ENCODE measurements around the gene RYR1. TPM values are rescaled to one million over a fixed set of nuclear protein-coding genes. Genes with fewer than 3 reads are reported as not detected.
A peak's percentile ranks its signal among the peaks of the same experiment; 100 is the strongest.

RYR1 gene
- total and polyA plus RNA-seq, 2 of the 8 experiments (the other 6 are each of a cell fraction or from before 2014, with no cell fraction given), result 5.8 to 11.8 TPM

- H3K18ac ChIP-seq (ENCODE audit: extremely low read depth, low read length), result no peak overlapping the region
- no peak overlapping the region for H2BK12ac ChIP-seq (ENCODE audit: low read depth, low read length)
- H3K23me2 ChIP-seq (ENCODE audit: low read depth, low read length), result peaks cover 3% of the 10 kb centered on the region; the same call in 1 of the 2 replicates
- H4K8ac ChIP-seq (ENCODE audit: extremely low read depth, insufficient read depth, low read length), result no peak overlapping the region
- no peak overlapping the region for H2BK5ac ChIP-seq (ENCODE audit: low read depth, low read length)
- H2AK5ac ChIP-seq (ENCODE audit: low read depth, low read length), result no peak overlapping the region
- FAIRE-seq (no peak), DNase-seq (ENCODE audit: low read depth in 1 of 2, low spot score in 2 of 2) (no peak)
- no peak overlapping the region for H3K4ac ChIP-seq (replicated peaks; ENCODE audit: insufficient read length, low read depth, low read length)
- no peaks in the 10 kb centered on the region for H3K79me2 ChIP-seq (ENCODE audit: control insufficient read depth in 1 of 2, insufficient read depth in 2 of 2, low read length in 2 of 2)
- no peaks in the 10 kb centered on the region; a peak in 1 of 7 replicates for H3K27me3 ChIP-seq (replicated peaks in 1 of 4; ENCODE audit: control insufficient read depth in 3 of 4, extremely low read depth in 1 of 4, insufficient read depth in 3 of 4, low read length in 3 of 4)
- ChIA-PET POLR2A (ENCODE audit: partially characterized antibody) (interaction anchor here (0.5 to 1.3 kb wide), 5 partner anchors 14 to 359 kb away, joined by 3 to 5 read pairs (median 3); no protein-coding TSS in a partner anchor), CTCF (ENCODE audit: partially characterized antibody) (interaction anchor here (0.6 to 1.2 kb wide), 9 partner anchors 9 to 309 kb away, joined by 3 to 4 read pairs (median 4); no protein-coding TSS in a partner anchor)
- no peak overlapping the region for H3K4me2 ChIP-seq (ENCODE audit: insufficient read depth in 1 of 2, low read depth in 2 of 2, low read length in 2 of 2)
- H3K9me3 ChIP-seq (ENCODE audit: insufficient read depth in 2 of 2, low read depth in 1 of 2, low read length in 1 of 2), result no peaks in the 10 kb centered on the region
- H3K27ac ChIP-seq (ENCODE audit: low read depth, low read length), result no peak overlapping the region
- 0 out of 2 replicates have a peak, but pooled peaks have one; percentile 39 for TF ChIP-seq TBP (IDR thresholded peaks at IDR 0.05; ENCODE audit: low read depth, low read length)
- no peak for TF ChIP-seq HDAC2 (IDR thresholded peaks at IDR 0.05; ENCODE audit: borderline replicate concordance in 1 of 2, low read depth in 2 of 2, low read length in 2 of 2)
- no peak for TF ChIP-seq TAF7 (optimal IDR thresholded peaks at IDR 0.05; ENCODE audit: borderline replicate concordance, low read depth, low read length)
- no peaks in the 10 kb centered on the region for H3K4me1 ChIP-seq (replicated peaks in 1 of 4; ENCODE audit: control insufficient read depth in 3 of 4, insufficient read depth in 4 of 4, low read length in 3 of 4)
- no peaks in the 10 kb centered on the region for H3K79me1 ChIP-seq (ENCODE audit: low read depth, low read length)
- H2BK20ac ChIP-seq (ENCODE audit: low read length), result no peak overlapping the region
- H2AFZ ChIP-seq (ENCODE audit: low read length), result no peak overlapping the region
- no peak overlapping the region for H2BK15ac ChIP-seq (ENCODE audit: low read length)
- H3K56ac ChIP-seq (replicated peaks; ENCODE audit: insufficient read length, low read depth, low read length), result no peak overlapping the region
- H3K36me3 ChIP-seq (ENCODE audit: control insufficient read depth in 2 of 4, insufficient read depth in 4 of 4, low read length in 3 of 4), result peaks cover 0 to 6% (median 0%) of the 10 kb centered on the region in 4 experiments; a peak in 2 of 8 replicates
- no peak overlapping the region for H4K91ac ChIP-seq (replicated peaks; ENCODE audit: insufficient read length, low read length)
- no peak overlapping the region for H3K14ac ChIP-seq (ENCODE audit: insufficient read length)
- H4K20me1 ChIP-seq (replicated peaks in 1 of 2; ENCODE audit: control insufficient read depth in 1 of 2, insufficient read depth in 2 of 2, low read length in 2 of 2), result peaks cover 0 to 2% of the 10 kb centered on the region in 2 experiments
- no peak overlapping the region for H2BK120ac ChIP-seq (replicated peaks; ENCODE audit: low read depth, low read length)
- no peak overlapping the region for H4K5ac ChIP-seq (ENCODE audit: insufficient read length, low read depth, low read length)
- H3K23ac ChIP-seq (ENCODE audit: insufficient read length), result no peak overlapping the region
- H3K9ac ChIP-seq (replicated peaks in 1 of 4; ENCODE audit: extremely low read depth in 1 of 4, low read depth in 3 of 4, low read length in 3 of 4), result no peak overlapping the region
- no peak overlapping the region for H3K4me3 ChIP-seq (ENCODE audit: extremely low read depth in 1 of 4, insufficient read depth in 2 of 4, low read depth in 3 of 4, low read length in 4 of 4)
- WGBS, 2 experiments (ENCODE audit: extremely low coverage in 1 of 2, insufficient coverage in 1 of 2, insufficient read length in 1 of 2, insufficient replicate concordance in 2 of 2, low coverage in 1 of 2, low lambda C conversion rate in 2 of 2, missing lambda C conversion rate in 1 of 2), result 94% methylated on average over 6 of the region's 6 CpGs; no CpG with 5 or more reads in 1 of the 2 experiments
Observed at GRCh38 chr19:38569368-38569983, 136.0 kb downstream of the RYR1 start.
